HepG2 (cell line): ENCODE measurements around the gene CD164L2. TPM values are rescaled to one million over a fixed set of nuclear protein-coding genes. Genes with fewer than 3 reads are reported as not detected.

Experiments used
- ATAC-seq: fragments of 200-7000 bp; cut with Tn5 transposase; 3 replicates; pipeline ENCODE4 v1.9.1; 2020; ENCODE audit warnings: mild to moderate bottlenecking, moderate library complexity
- BruUV-seq: library from RNA; stranded (reverse); fragments of 400-500 nt; replicated peaks from 2 replicates; lab custom pipeline; 2021; lab: Mats Ljungman, UMichigan
- CTCF ChIA-PET: fragments of 300-600 bp; formaldehyde crosslinking; extraction: SDS; loops from one replicate; lab custom pipeline; 2021; ENCODE audit warnings: low total read pairs, inconsistent platforms, low intra/inter-chr PET ratio; lab: Yijun Ruan, JAX
- POLR2A ChIA-PET: fragments of 350-600 bp; sonication (Branson Sonifier 250); formaldehyde crosslinking; loops from one replicate; lab custom pipeline; 2020; ENCODE audit warnings: antibody characterized with exemption, inconsistent platforms; lab: Yijun Ruan, JAX
- DNase-seq: peaks from one replicate; pipeline ENCODE4 v3.0.0-alpha.2; 2015; ENCODE audit warnings: low spot score
- FAIRE-seq: peaks from 3 replicates; lab custom pipeline; 2011; peaks lifted over from hg19 to GRCh38; lab: Jason Lieb, UNC
- H2AFZ ChIP-seq: one replicate; pipeline ENCODE4 v1.6.1; 2011; ENCODE audit warnings: low read length, inconsistent platforms
- H3K27ac ChIP-seq: fragments of 300-600 bp; 3 replicates; pipeline ENCODE4 v1.8.0; 2011; ENCODE audit warnings: mixed run types, mild to moderate bottlenecking, mixed read lengths, low read length, inconsistent platforms; ENCODE audit not compliant: insufficient read depth; ENCODE audit errors: extremely low read length
- H3K27me3 ChIP-seq, 2 experiments: fragments of 200-600 bp in 1 of 2; 2 replicates in 1 of 2; 3 replicates in 1 of 2; pipeline versions ENCODE4 v1.6.0 to v1.8.0; 2011; ENCODE audit warnings: low read length in 2 of 2, mild to moderate bottlenecking in 2 of 2, moderate library complexity in 2 of 2, inconsistent platforms in 1 of 2; ENCODE audit not compliant: insufficient read depth in 2 of 2, control insufficient read depth in 1 of 2
- H3K36me3 ChIP-seq, 2 experiments: fragments of 200-600 bp in 1 of 2; replicated peaks in 1 of 2; 2 replicates in 1 of 2; 3 replicates in 1 of 2; pipeline versions ENCODE4 v1.5.1 to v1.8.0; 2011; ENCODE audit warnings: low read length in 2 of 2, inconsistent platforms in 1 of 2; ENCODE audit not compliant: insufficient read depth in 2 of 2, control insufficient read depth in 1 of 2
- H3K4me1 ChIP-seq: 2 replicates; pipeline ENCODE4 v1.5.1; 2012; ENCODE audit warnings: low read length, inconsistent platforms; ENCODE audit not compliant: insufficient read depth
- H3K4me2 ChIP-seq: 2 replicates; pipeline ENCODE4 v1.6.0; 2011; ENCODE audit warnings: low read depth, low read length, inconsistent platforms
- H3K4me3 ChIP-seq, 3 experiments: fragments of 200-600 bp in 1 of 3; sonication (generic), shearing (Covaris generic) in 1 of 3; replicated peaks in 1 of 3; 2 replicates each; pipeline ENCODE4 v1.5.1; 2011 to 2016; ENCODE audit warnings: low read length in 3 of 3, inconsistent platforms in 2 of 3, low read depth in 2 of 3, mild to moderate bottlenecking in 2 of 3, control low read depth in 1 of 3, mixed read lengths in 1 of 3; ENCODE audit not compliant: insufficient read depth in 1 of 3
- H3K79me2 ChIP-seq: one replicate; pipeline ENCODE4 v1.6.1; 2011; ENCODE audit warnings: low read length, inconsistent platforms; ENCODE audit not compliant: insufficient read depth
- H3K9ac ChIP-seq: 2 replicates; pipeline ENCODE4 v1.6.0; 2011; ENCODE audit warnings: mild to moderate bottlenecking, low read depth, low read length, inconsistent platforms; ENCODE audit not compliant: insufficient read depth
- H3K9me3 ChIP-seq: 2 replicates; pipeline ENCODE4 v1.5.1; 2012; ENCODE audit warnings: mild to moderate bottlenecking, low read length
- H4K20me1 ChIP-seq: 2 replicates; pipeline ENCODE4 v1.6.0; 2011; ENCODE audit warnings: inconsistent platforms, mild to moderate bottlenecking, low read length, moderate library complexity; ENCODE audit not compliant: insufficient read depth
- AHR ChIP-seq: IDR thresholded peaks from 2 replicates; pipeline ENCODE4 v1.6.1; 2018; ENCODE audit warnings: missing genetic modification reagents, missing compliant biosample characterization
- FOXC1 ChIP-seq: sonication (generic); formaldehyde crosslinking; IDR thresholded peaks from 2 replicates; pipeline ENCODE4 v1.8.0; 2022; ENCODE audit warnings: mild to moderate bottlenecking, missing genetic modification reagents, borderline replicate concordance
- IRF1 ChIP-seq: sonication (generic); formaldehyde crosslinking; IDR thresholded peaks from 2 replicates; pipeline ENCODE4 v1.4.0; 2020; ENCODE audit warnings: low read depth, mild to moderate bottlenecking, missing genetic modification reagents
- ISL2 ChIP-seq: sonication (generic); formaldehyde crosslinking; IDR thresholded peaks from 2 replicates; pipeline ENCODE4 v1.5.0; 2020; ENCODE audit warnings: missing genetic modification reagents
- SNAI1 ChIP-seq: sonication (generic); formaldehyde crosslinking; IDR thresholded peaks from 2 replicates; pipeline ENCODE4 v1.5.0; 2020; ENCODE audit warnings: mild to moderate bottlenecking, missing genetic modification reagents, borderline replicate concordance
- SRSF9 ChIP-seq: fragments of 200-400 bp; formaldehyde crosslinking; IDR thresholded peaks from 2 replicates; pipeline ENCODE4 v1.6.1; 2018; ENCODE audit warnings: borderline replicate concordance, mild to moderate bottlenecking, low read depth, low read length; ENCODE audit not compliant: insufficient read depth, poor library complexity, severe bottlenecking
- ZNF326 ChIP-seq: sonication (generic); formaldehyde crosslinking; IDR thresholded peaks from 2 replicates; pipeline ENCODE4 v1.4.0; 2020; ENCODE audit warnings: missing genetic modification reagents, borderline replicate concordance
- ZNF432 ChIP-seq: sonication (generic); formaldehyde crosslinking; IDR thresholded peaks from 2 replicates; pipeline ENCODE4 v1.5.0; 2020; ENCODE audit warnings: missing genetic modification reagents, mild to moderate bottlenecking, borderline replicate concordance
- ZNF530 ChIP-seq: sonication (generic); formaldehyde crosslinking; IDR thresholded peaks from 2 replicates; pipeline ENCODE4 v1.5.0; 2020; ENCODE audit warnings: low read depth, mild to moderate bottlenecking, missing genetic modification reagents
- ZNF616 ChIP-seq: sonication (generic); formaldehyde crosslinking; IDR thresholded peaks from 2 replicates; pipeline ENCODE4 v1.5.0; 2020; ENCODE audit warnings: low read depth, mild to moderate bottlenecking, missing genetic modification reagents
- ZNF749 ChIP-seq: sonication (generic); formaldehyde crosslinking; IDR thresholded peaks from 2 replicates; pipeline ENCODE4 v1.8.0; 2022; ENCODE audit warnings: mild to moderate bottlenecking, missing genetic modification reagents, moderate library complexity, borderline replicate concordance
- ZNF788 ChIP-seq: sonication (generic); formaldehyde crosslinking; IDR thresholded peaks from 2 replicates; pipeline ENCODE4 v1.5.0; 2020; ENCODE audit warnings: mild to moderate bottlenecking, missing genetic modification reagents, borderline replicate concordance
- WGBS: methylation state at CpG from one replicate; pipeline ENCODE4 v1.1.6; 2017; ENCODE audit warnings: low lambda C conversion rate; 5-methylcytosine and 5-hydroxymethylcytosine counted together
- in situ Hi-C: cut with HindIII; loops from 2 replicates; pipeline ENCODE4 v1.10.0; 2017; ENCODE audit warnings: low pct_unique_long_range_greater_than_20kb; ENCODE audit not compliant: extremely low pct_ligation_motif_present
- intact Hi-C: fragments of 100-400 bp; cut with micrococcal nuclease; formaldehyde crosslinking; loops from one replicate; pipeline ENCODE4 v1.10.0; 2022; ENCODE audit not compliant: unreplicated experiment
- polyA plus RNA-seq, 8 experiments: library from polyadenylated mRNA; depleted of rRNA in 3 of 8; stranded (reverse) in 7 of 8; unstranded in 1 of 8; fragments of >200 nt; fragmentation: Illumina TruSeq in 4 of 8; extraction: Trizol in 4 of 8; gene quantifications; 2 replicates each; pipeline versions ENCODE4 v1.2.1 to v1.2.3, GENCODE V29; 2011 to 2016; ENCODE audit warnings: low read depth in 4 of 8, missing spikeins in 1 of 8, mixed read lengths in 1 of 8; ENCODE audit not compliant: insufficient read depth in 1 of 8
- total RNA-seq, 5 experiments: library from RNA; depleted of rRNA; stranded (reverse); fragments of >200 nt; fragmentation: Illumina TruSeq; extraction: Trizol; gene quantifications; 2 replicates each; pipeline ENCODE4 v1.2.3, GENCODE V29; 2016; ENCODE audit warnings: low read depth in 1 of 5
- TF ChIP-seq, protein P1 (sequence below): sonication (generic); formaldehyde crosslinking; conservative IDR thresholded peaks from 2 replicates; pipeline ENCODE4 v1.4.0; 2020; ENCODE audit warnings: missing genetic modification reagents
- TF ChIP-seq, protein P2 (sequence below): sonication (generic); formaldehyde crosslinking; IDR thresholded peaks from 2 replicates; pipeline ENCODE4 v1.4.0; 2020; ENCODE audit warnings: missing genetic modification reagents

Gene CD164L2
- total and polyA plus RNA-seq, 2 of the 13 experiments (the other 11 are each of a cell fraction or from before 2014, with no cell fraction given), result not detected

GRCh38 chr1:27335506-27336422, 47.4 kb downstream of the CD164L2 start:
- Histone ChIP-seq H3K27ac (no peak overlapping the region), H2AFZ (no peak overlapping the region), H3K4me2 (no peak overlapping the region), H3K4me1 (peaks cover 2% of the 10 kb centered on the region), H4K20me1 (no peaks in the 10 kb centered on the region), H3K4me3 (no peak overlapping the region), H3K9me3 (no peaks in the 10 kb centered on the region), H3K9ac (no peak overlapping the region), H3K36me3 (peaks cover 16 to 46% of the 10 kb centered on the region in 2 experiments), H3K79me2 (no peaks in the 10 kb centered on the region), H3K27me3 (no peaks in the 10 kb centered on the region)
- ChIA-PET POLR2A (no interaction called here), CTCF (no interaction called here)
- DNase-seq, result no peak
- no peak for FAIRE-seq
- 93% methylated on average over 7 of the region's 17 CpGs for WGBS
- no peak for ATAC-seq
- no TSS peak for BruUV-seq
- intact Hi-C loops, result no loop called here
- in situ Hi-C loops, result no loop called here
- TF ChIP-seq IRF1 (CRISPR knock-in tag), result no peak
- TF ChIP-seq ZNF530, result no peak
- TF ChIP-seq SNAI1 (CRISPR knock-in tag), result no peak
- TF ChIP-seq AHR (CRISPR knock-in tag), result no peak
- TF ChIP-seq ISL2 (CRISPR knock-in tag), result no peak
- no peak for TF ChIP-seq SRSF9
- no peak for TF ChIP-seq ZNF326 (CRISPR knock-in tag)
- no peak for TF ChIP-seq ZNF788 (CRISPR knock-in tag)
- TF ChIP-seq ZNF432, result no peak
- TF ChIP-seq FOXC1 (CRISPR knock-in tag), result no peak
- TF ChIP-seq, protein P1, sequence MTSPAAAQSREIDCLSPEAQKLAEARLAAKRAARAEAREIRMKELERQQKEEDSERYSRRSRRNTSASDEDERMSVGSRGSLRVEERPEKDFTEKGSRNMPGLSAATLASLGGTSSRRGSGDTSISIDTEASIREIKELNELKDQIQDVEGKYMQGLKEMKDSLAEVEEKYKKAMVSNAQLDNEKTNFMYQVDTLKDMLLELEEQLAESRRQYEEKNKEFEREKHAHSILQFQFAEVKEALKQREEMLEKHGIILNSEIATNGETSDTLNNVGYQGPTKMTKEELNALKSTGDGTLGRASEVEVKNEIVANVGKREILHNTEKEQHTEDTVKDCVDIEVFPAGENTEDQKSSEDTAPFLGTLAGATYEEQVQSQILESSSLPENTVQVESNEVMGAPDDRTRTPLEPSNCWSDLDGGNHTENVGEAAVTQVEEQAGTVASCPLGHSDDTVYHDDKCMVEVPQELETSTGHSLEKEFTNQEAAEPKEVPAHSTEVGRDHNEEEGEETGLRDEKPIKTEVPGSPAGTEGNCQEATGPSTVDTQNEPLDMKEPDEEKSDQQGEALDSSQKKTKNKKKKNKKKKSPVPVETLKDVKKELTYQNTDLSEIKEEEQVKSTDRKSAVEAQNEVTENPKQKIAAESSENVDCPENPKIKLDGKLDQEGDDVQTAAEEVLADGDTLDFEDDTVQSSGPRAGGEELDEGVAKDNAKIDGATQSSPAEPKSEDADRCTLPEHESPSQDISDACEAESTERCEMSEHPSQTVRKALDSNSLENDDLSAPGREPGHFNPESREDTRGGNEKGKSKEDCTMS, result no peak
- TF ChIP-seq ZNF749 (CRISPR knock-in tag), result no peak
- TF ChIP-seq, protein P2, sequence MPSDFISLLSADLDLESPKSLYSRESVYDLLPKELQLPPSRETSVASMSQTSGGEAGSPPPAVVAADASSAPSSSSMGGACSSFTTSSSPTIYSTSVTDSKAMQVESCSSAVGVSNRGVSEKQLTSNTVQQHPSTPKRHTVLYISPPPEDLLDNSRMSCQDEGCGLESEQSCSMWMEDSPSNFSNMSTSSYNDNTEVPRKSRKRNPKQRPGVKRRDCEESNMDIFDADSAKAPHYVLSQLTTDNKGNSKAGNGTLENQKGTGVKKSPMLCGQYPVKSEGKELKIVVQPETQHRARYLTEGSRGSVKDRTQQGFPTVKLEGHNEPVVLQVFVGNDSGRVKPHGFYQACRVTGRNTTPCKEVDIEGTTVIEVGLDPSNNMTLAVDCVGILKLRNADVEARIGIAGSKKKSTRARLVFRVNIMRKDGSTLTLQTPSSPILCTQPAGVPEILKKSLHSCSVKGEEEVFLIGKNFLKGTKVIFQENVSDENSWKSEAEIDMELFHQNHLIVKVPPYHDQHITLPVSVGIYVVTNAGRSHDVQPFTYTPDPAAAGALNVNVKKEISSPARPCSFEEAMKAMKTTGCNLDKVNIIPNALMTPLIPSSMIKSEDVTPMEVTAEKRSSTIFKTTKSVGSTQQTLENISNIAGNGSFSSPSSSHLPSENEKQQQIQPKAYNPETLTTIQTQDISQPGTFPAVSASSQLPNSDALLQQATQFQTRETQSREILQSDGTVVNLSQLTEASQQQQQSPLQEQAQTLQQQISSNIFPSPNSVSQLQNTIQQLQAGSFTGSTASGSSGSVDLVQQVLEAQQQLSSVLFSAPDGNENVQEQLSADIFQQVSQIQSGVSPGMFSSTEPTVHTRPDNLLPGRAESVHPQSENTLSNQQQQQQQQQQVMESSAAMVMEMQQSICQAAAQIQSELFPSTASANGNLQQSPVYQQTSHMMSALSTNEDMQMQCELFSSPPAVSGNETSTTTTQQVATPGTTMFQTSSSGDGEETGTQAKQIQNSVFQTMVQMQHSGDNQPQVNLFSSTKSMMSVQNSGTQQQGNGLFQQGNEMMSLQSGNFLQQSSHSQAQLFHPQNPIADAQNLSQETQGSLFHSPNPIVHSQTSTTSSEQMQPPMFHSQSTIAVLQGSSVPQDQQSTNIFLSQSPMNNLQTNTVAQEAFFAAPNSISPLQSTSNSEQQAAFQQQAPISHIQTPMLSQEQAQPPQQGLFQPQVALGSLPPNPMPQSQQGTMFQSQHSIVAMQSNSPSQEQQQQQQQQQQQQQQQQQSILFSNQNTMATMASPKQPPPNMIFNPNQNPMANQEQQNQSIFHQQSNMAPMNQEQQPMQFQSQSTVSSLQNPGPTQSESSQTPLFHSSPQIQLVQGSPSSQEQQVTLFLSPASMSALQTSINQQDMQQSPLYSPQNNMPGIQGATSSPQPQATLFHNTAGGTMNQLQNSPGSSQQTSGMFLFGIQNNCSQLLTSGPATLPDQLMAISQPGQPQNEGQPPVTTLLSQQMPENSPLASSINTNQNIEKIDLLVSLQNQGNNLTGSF, result no peak
- TF ChIP-seq ZNF616 (CRISPR knock-in tag), result no peak
